Medulla oblongata (tissue), 1 donor: ENCODE results near the gene OR51B5.
"Not testable (repeated sequence)": the region's sequence is repeated elsewhere in the genome, so short reads cannot be mapped to it uniquely, and the experiment has no call there.

Source experiments
- DNase-seq: peaks from one replicate; pipeline ENCODE4 v3.0.0-alpha.2; 2015; ENCODE audit errors: extremely low spot score

The OR51B5 gene

DNA sequence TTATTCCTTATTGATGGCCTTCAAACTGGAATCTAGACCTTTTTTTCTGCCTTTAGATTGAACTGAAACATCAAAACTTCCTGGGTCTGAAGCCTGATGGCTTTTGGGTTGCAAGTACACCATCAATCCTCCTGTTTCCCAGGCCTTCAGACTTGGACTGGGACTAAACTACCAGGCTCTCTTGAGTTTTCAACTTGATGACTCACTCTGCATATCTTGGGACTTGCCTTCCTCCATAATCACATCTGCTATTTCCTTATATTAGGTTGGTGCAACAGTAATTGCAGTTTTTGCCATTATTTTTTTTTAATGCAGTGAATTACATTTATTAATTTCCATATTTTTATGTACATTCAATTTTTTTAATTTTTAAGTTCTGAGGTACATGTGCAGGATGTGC is 7.0 kb downstream of the OR51B5 start:
- no peak for DNase-seq

- DNase-seq = no peak
Observed at GRCh38 chr11:5335170-5335569, 8.2 kb downstream of the OR51B5 start.

DNA sequence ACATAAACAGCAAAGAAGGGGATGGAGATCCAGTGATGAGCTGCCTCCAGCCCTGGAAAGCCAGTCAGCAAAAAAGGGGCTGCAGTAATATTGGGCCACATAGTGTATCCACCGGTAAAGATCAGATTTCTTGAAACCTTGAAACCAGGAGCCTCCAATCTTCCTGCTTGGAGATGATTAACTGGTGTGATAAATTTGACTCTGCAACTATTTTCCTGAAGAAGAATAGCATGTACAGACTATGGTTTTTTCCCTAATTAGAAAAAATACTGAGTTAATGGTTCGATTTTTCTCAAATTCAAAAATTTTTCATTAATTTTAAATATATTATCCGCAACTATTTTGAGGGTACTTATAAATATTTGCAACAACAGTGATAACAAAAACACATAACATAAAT is 19.1 kb downstream of the OR51B5 start, which contains the start of gene OR51B2:
Gene OR51B2, minus strand, starts transcription at position 101 of the 400 bp plus-strand sequence. Its CDS starts 0 bp downstream, at position 101.
- no peak for DNase-seq

- DNase-seq = no peak
Observed at GRCh38 chr11:5317292-5317691, 26.0 kb downstream of the OR51B5 start.

GRCh38 chr11:5313326-5314023 is 29.8 kb downstream of the OR51B5 start:
- DNase-seq = not testable (repeated sequence)

- no peak for DNase-seq
Observed at GRCh38 chr11:5310423-5310822, 32.9 kb downstream of the OR51B5 start.

- no peak for DNase-seq
Observed at GRCh38 chr11:5307256-5308019, 35.9 kb downstream of the OR51B5 start.

DNA sequence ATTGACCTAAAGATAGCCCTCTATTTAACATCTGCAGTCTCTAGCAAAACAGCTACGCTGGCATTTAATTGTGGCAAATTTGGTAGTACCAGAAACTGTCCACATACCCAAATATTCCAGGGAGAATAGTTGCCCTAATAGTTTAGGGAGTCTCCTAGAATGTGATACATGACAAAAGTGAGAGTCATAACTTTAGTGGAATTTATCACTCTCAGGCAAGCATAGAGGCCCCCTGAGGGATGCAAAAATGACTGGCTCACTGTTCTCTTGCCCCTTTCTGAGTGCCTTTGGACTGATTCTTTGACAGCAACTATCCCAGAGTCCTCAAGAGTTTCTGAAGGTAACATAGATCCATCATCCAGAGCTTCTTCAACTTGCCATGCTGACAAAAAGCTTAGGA is 39.3 kb downstream of the OR51B5 start:
- DNase-seq = no peak

- DNase-seq = no peak
Observed at GRCh38 chr11:5303626-5304025, 39.7 kb downstream of the OR51B5 start.

GRCh38 chr11:5301846-5302245 is 41.5 kb downstream of the OR51B5 start, which contains the start of gene OR51B4:
Gene OR51B4, minus strand, starts transcription at chr11:5301946. Its CDS starts 0 bp downstream, at chr11:5301946.
- DNase-seq = no peak

- DNase-seq = no peak
Observed at GRCh38 chr11:5300251-5300650, 43.1 kb downstream of the OR51B5 start.

- no peak for DNase-seq
Observed at GRCh38 chr11:5298451-5298850, 44.9 kb downstream of the OR51B5 start.

GRCh38 chr11:5297721-5298323 is 45.5 kb downstream of the OR51B5 start:
- DNase-seq = no peak

DNA sequence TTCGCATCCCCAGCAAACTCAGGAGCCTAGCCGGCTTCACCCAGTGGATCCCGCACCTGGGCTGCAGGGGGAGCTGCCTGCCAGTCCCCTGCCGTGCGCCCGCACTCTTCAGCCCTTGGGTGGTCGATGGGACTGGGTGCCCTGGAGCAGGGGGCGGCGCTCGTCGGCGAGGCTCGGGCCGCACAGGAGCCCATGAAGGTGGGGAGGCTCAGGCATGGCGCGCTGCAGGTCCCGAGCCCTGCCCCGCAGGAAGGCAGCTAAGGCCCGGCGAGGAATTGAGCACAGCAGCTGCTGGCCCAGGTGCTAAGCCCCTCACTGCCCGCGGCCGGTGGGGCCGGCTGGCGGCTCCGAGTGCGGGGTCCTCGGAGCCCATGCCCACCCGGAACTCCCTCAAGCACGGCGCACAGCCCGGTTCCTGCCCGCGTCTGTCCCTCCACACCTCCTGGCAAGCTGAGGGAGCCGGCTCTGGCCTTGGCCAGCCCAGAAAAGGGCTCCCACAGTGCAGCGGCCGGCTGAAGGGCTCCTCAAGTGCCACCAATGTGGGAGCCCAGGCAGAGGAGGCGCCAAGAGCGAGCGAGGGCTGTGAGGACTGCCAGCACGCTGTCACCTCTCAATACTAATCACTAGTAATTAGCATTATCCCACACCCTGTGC is 48.9 kb downstream of the OR51B5 start:
- DNase-seq = not testable (repeated sequence)

GRCh38 chr11:5293028-5293427 is 50.3 kb downstream of the OR51B5 start:
- DNase-seq = no peak
